ENCODE data around the gene TNNI2.

- TF ChIP-seq CTCF (conservative IDR thresholded peaks at IDR 0.05; ENCODE audit: low read depth, low read length) = no peak
- TF ChIP-seq EZH2 (IDR thresholded peaks at IDR 0.05; ENCODE audit: borderline replicate concordance, low read depth, low read length, poor library complexity, severe bottlenecking) = no peak
Measured at GRCh38 chr11:1853376-1854131, 14.8 kb downstream of the TNNI2 start.

Data from A673 (cell line).